Measurements from ENCODE around the gene ARID5B. TPM values are rescaled to one million over a fixed set of nuclear protein-coding genes. Genes with fewer than 3 reads are reported as not detected.

The ARID5B gene
- polyA plus RNA-seq, 1 experiment = 137 TPM

DNA sequence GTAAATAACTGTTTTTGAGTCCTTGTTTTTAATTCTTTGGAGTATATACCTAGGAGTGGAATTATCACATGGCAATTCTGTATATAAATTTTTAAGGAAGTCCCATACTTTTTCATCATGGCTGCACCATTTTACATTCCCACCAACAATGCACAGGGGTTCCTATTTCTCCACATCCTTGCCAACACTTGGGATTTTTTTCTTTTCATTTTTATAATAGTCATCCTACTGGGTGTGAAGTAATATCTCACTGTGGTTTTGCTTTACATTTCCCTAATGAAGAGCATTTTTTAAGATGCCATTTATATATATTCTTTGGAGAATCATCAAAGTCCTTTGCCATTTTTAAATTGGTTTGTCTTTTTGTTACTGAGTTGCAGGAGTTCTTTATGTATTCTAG lies 89.7 kb downstream of the ARID5B start:
- no peak overlapping the region for H3K4me3 ChIP-seq (ENCODE audit: low read depth, low read length)
- POLR2A ChIA-PET = no interaction called here
- no peak for DNase-seq (ENCODE audit: low read depth, low spot score)
- CTCF ChIA-PET = no interaction called here
- H3K27ac ChIP-seq (ENCODE audit: low read depth, low read length) = no peak overlapping the region
- TF ChIP-seq, protein P1, sequence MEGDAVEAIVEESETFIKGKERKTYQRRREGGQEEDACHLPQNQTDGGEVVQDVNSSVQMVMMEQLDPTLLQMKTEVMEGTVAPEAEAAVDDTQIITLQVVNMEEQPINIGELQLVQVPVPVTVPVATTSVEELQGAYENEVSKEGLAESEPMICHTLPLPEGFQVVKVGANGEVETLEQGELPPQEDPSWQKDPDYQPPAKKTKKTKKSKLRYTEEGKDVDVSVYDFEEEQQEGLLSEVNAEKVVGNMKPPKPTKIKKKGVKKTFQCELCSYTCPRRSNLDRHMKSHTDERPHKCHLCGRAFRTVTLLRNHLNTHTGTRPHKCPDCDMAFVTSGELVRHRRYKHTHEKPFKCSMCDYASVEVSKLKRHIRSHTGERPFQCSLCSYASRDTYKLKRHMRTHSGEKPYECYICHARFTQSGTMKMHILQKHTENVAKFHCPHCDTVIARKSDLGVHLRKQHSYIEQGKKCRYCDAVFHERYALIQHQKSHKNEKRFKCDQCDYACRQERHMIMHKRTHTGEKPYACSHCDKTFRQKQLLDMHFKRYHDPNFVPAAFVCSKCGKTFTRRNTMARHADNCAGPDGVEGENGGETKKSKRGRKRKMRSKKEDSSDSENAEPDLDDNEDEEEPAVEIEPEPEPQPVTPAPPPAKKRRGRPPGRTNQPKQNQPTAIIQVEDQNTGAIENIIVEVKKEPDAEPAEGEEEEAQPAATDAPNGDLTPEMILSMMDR (IDR thresholded peaks at IDR 0.05; ENCODE audit: low read depth, low read length) = no peak
- no peaks in the 10 kb centered on the region for H3K27me3 ChIP-seq (ENCODE audit: control insufficient read depth, insufficient read depth, low read length)
- H3K9me3 ChIP-seq (ENCODE audit: control insufficient read depth, insufficient read depth, low read length) = no peaks in the 10 kb centered on the region

DNA sequence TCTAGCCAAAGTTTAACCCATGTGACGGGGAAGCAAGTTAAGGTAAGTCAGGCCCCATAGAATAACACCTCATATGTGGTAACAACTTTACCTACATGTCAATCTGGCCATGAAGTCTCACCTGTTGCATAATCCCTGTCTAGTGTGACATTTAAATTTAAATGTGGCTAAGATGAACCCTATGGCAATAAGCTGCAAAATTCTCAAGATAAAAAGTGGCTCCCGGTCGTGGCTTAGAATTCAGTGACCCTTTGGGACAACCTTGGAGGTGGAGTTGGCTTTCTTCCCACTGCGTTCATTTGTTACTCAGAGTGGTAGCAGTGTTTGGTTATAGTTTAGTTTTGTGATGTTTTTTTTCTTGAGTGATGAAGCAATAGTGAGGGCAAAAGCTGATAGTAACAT lies 90.6 kb downstream of the ARID5B start:
- TF ChIP-seq, protein P1 (IDR thresholded peaks at IDR 0.05; ENCODE audit: low read depth, low read length) = no peak
- ChIA-PET CTCF (no interaction called here), POLR2A (interaction anchor here (0.8 to 2.1 kb wide), 2 partner anchors 57 to 103 kb away, joined by 4 to 7 read pairs; no protein-coding TSS in a partner anchor)
- no peak overlapping the region for H3K27ac ChIP-seq (ENCODE audit: low read depth, low read length)
- no peak overlapping the region for H3K4me3 ChIP-seq (ENCODE audit: low read depth, low read length)
- H3K27me3 ChIP-seq (ENCODE audit: control insufficient read depth, insufficient read depth, low read length) = no peaks in the 10 kb centered on the region
- DNase-seq (ENCODE audit: low read depth, low spot score) = no peak
- H3K9me3 ChIP-seq (ENCODE audit: control insufficient read depth, insufficient read depth, low read length) = no peaks in the 10 kb centered on the region

DNA sequence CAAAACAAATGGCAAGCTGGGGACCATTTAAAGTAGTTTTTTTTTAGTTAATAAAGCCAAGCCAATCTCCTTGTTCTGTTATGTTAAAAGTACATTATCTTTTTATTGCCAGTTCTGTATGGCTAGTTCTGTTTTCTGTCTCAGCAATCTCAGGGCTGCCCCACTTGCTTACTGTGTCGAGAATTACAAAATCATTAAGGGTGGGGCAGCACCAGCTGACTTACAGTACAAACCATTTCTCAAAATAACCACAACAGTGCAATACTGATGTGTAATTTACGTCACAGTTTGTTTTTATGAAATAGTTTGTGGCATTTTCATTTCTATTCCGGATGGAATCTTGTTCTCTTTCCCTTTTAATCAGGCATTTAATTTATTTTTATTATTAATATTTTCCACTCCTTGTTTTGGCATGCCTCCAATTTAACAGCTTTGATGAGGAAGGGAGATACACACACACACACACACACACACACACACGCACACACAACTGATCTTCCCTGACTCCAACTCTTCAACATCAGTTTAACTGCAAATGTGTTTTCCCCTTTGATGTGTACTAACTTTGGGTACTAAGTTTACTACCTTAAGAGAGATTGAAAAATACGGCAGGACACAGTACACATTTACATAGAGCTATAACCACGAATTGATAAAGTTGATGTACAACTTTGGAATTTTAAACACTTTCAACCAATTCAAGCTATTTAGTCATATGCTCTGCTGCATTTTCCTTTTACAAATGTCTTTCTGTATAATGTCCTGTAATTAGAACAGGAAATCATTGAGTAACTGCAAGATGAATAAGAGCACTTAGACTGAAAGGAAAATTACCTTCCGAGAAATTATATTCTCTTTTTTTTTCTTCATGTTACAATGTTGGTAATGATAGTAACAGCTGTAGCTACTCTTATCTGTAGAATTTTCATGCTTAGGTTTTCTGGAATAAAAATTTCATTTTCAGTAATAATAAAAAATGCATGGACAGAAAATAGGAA lies 91.5 kb downstream of the ARID5B start:
- CTCF ChIA-PET = interaction anchor here (1.1 kb wide), 1 partner anchor 252 kb away, joined by 3 read pairs; no protein-coding TSS in a partner anchor
- peak overlapping the region; percentile 2; the same call in 1 of the 2 replicates for H3K4me3 ChIP-seq (ENCODE audit: low read depth, low read length)
- POLR2A ChIA-PET = interaction anchor here (0.7 to 2.1 kb wide), 6 partner anchors 29 to 272 kb away, joined by 3 to 7 read pairs (median 4); no protein-coding TSS in a partner anchor

DNA sequence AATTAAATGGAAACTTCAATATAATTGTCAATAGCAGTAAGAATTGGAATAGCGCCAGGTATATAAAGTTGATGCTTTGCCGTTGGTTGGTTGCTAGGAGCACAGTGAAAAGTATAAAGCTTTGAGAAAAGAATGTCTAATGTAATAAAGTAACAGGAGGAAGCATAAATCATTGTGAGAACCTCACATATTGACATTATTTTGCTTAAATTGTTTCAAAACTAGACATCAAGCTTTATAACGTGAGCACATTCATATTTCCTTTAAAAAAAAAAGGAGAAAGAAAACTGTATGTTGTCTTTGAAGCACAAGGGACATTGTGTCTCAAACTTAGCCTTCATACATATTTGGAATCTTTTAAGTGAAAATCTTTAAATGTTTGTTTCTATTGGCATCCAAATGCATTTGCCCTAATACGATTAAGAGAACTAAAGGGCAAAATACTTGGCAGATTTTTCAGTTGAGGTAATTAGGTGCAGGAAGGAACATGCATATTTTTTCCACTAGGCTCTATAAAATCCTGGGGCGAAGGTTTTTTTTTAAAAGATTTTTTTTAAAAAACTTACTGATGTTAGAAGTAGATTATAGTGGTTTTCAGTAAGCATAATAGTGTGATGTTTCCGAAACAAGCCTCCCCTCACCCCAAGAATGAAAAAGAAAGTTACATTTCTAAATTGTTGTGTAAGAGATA lies 92.4 kb downstream of the ARID5B start:
- ChIA-PET POLR2A (interaction anchor here (0.7 to 2.1 kb wide), 4 partner anchors 30 to 92 kb away, joined by 3 to 7 read pairs (median 4); no protein-coding TSS in a partner anchor), CTCF (no interaction called here)
- Histone ChIP-seq H3K9me3 (ENCODE audit: control insufficient read depth, insufficient read depth, low read length) (no peaks in the 10 kb centered on the region), H3K27me3 (ENCODE audit: control insufficient read depth, insufficient read depth, low read length) (no peaks in the 10 kb centered on the region), H3K27ac (ENCODE audit: low read depth, low read length) (no peak overlapping the region), H3K4me3 (ENCODE audit: low read depth, low read length) (no peak overlapping the region)
- TF ChIP-seq, protein P1 (IDR thresholded peaks at IDR 0.05; ENCODE audit: low read depth, low read length) = no peak
- DNase-seq (ENCODE audit: low read depth, low spot score) = no peak

More for the DNA sequence above, 91.5 kb downstream of the ARID5B start:
- TF ChIP-seq, protein P1 (IDR thresholded peaks at IDR 0.05; ENCODE audit: low read depth, low read length) = no peak
- Histone ChIP-seq H3K27me3 (ENCODE audit: control insufficient read depth, insufficient read depth, low read length) (no peaks in the 10 kb centered on the region), H3K9me3 (ENCODE audit: control insufficient read depth, insufficient read depth, low read length) (no peaks in the 10 kb centered on the region), H3K27ac (ENCODE audit: low read depth, low read length) (peak overlapping the region; percentile 73)
- peak; percentile 41 for DNase-seq (ENCODE audit: low read depth, low spot score)

All from AG04450 (cell line).